ENCODE data around the gene MAP3K14. TPM values are rescaled to one million over a fixed set of nuclear protein-coding genes. Genes with fewer than 3 reads are reported as not detected.

Gene MAP3K14
- total RNA-seq, 1 donor from 2014 or later, result 16.6 TPM

GRCh38 chr17:45341533-45342158, 24.8 kb upstream of the MAP3K14 start:
- DNase-seq (peak; percentile 86), ATAC-seq (peak; percentile 54)
- intact Hi-C loops (cut with micrococcal nuclease), result no loop called here

GRCh38 chr17:45339646-45340605, 23.1 kb upstream of the MAP3K14 start:
- DNase-seq (no peak), ATAC-seq (no peak)
- intact Hi-C loops (cut with micrococcal nuclease), result no loop called here

- DNase-seq (no peak), ATAC-seq (no peak)
- intact Hi-C loops (cut with micrococcal nuclease), result no loop called here
Measured at GRCh38 chr17:45338996-45339535, 22.2 kb upstream of the MAP3K14 start.

- intact Hi-C loops (cut with micrococcal nuclease), result no loop called here
- DNase-seq (peak; percentile 55), ATAC-seq (peak; percentile 67)
Measured at GRCh38 chr17:45338023-45338781, 21.4 kb upstream of the MAP3K14 start.

- DNase-seq (no peak), ATAC-seq (no peak)
- intact Hi-C loops (cut with micrococcal nuclease), result no loop called here
Measured at GRCh38 chr17:45336390-45337182, 19.8 kb upstream of the MAP3K14 start.

- intact Hi-C loops (cut with micrococcal nuclease), result no loop called here
- ATAC-seq (no peak), DNase-seq (no peak)
Measured at GRCh38 chr17:45335721-45336120, 18.9 kb upstream of the MAP3K14 start.

GRCh38 chr17:45334701-45335677, 18.2 kb upstream of the MAP3K14 start:
- DNase-seq (peak; percentile 3), ATAC-seq (no peak)
- intact Hi-C loops (cut with micrococcal nuclease), result no loop called here

- intact Hi-C loops (cut with micrococcal nuclease), result no loop called here
- ATAC-seq, result no peak
- DNase-seq, result peak; percentile 7
Measured at GRCh38 chr17:45334231-45334630, 17.4 kb upstream of the MAP3K14 start.

GRCh38 chr17:45333702-45334092, 16.9 kb upstream of the MAP3K14 start:
- intact Hi-C loops (cut with micrococcal nuclease), result no loop called here
- no peak for DNase-seq
- ATAC-seq, result no peak

GRCh38 chr17:45332989-45333701, 16.3 kb upstream of the MAP3K14 start:
- DNase-seq (peak; percentile 20), ATAC-seq (no peak)
- intact Hi-C loops (cut with micrococcal nuclease), result no loop called here

GRCh38 chr17:45332505-45332904, 15.7 kb upstream of the MAP3K14 start:
- DNase-seq, result no peak
- intact Hi-C loops (cut with micrococcal nuclease), result no loop called here
- ATAC-seq, result no peak

GRCh38 chr17:45326626-45327025, 9.8 kb upstream of the MAP3K14 start:
- intact Hi-C loops (cut with micrococcal nuclease), result no loop called here
- DNase-seq, result no peak

GRCh38 chr17:45325810-45326209, 9.0 kb upstream of the MAP3K14 start:
- intact Hi-C loops (cut with micrococcal nuclease), result no loop called here
- ATAC-seq, result peak; percentile 57
- peak; percentile 12 for DNase-seq

More at GRCh38 chr17:45326626-45327025, 9.8 kb upstream of the MAP3K14 start:
- no peak for ATAC-seq

- intact Hi-C loops (cut with micrococcal nuclease), result no loop called here
- DNase-seq (no peak), ATAC-seq (no peak)
Measured at GRCh38 chr17:45324336-45324735, 7.5 kb upstream of the MAP3K14 start.

- intact Hi-C loops (cut with micrococcal nuclease), result no loop called here
- ATAC-seq (no peak), DNase-seq (no peak)
Measured at GRCh38 chr17:45322168-45322567, 5.3 kb upstream of the MAP3K14 start.

- ATAC-seq (no peak), DNase-seq (no peak)
- intact Hi-C loops (cut with micrococcal nuclease), result no loop called here
Measured at GRCh38 chr17:45320931-45321461, 4.2 kb upstream of the MAP3K14 start.
